Measurements from ENCODE around the gene DLG2. TPM values are rescaled to one million over a fixed set of nuclear protein-coding genes. Genes with fewer than 3 reads are reported as not detected.
A peak's percentile ranks its signal among the peaks of the same experiment; 100 is the strongest.

DLG2 gene
- total RNA-seq, 1 experiment from 2014 or later: 17.5 TPM

DNA sequence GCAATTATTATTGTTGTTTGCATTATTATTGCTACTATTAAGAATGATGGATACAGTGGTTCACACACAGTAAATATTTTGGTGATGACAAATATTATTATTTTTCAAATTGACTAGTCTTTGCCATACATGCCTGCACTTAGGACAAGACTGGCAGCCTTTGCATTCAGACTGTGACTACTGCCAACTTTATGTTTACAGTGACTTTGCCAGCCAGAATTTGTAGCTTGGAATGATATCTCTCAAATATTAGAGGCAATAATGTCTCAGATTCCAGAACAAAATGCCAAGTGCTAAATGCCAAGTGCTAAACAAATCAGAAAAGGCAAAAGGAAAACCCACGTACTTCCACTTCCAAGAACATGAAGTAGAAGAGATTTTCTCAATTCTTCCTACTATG is 823.1 kb downstream of the DLG2 start:
- Mint-ChIP-seq H3K4me1 (no peaks in the 10 kb centered on the region), H3K27me3 (ENCODE audit: low read depth) (no peaks in the 10 kb centered on the region), H3K9me3 (peaks cover 23% of the 10 kb centered on the region), H3K36me3 (peaks cover 18% of the 10 kb centered on the region), H3K27ac (no peak overlapping the region), H3K4me3 (no peak overlapping the region)
- DNase-seq (ENCODE audit: low spot score): no peak
- POLR2A ChIA-PET: no interaction called here
- ATAC-seq: no peak
- TF ChIP-seq MXD4 (CRISPR knock-in tag; IDR thresholded peaks at IDR 0.05; ENCODE audit: borderline replicate concordance): no peak
- CTCF ChIA-PET: no interaction called here

DNA sequence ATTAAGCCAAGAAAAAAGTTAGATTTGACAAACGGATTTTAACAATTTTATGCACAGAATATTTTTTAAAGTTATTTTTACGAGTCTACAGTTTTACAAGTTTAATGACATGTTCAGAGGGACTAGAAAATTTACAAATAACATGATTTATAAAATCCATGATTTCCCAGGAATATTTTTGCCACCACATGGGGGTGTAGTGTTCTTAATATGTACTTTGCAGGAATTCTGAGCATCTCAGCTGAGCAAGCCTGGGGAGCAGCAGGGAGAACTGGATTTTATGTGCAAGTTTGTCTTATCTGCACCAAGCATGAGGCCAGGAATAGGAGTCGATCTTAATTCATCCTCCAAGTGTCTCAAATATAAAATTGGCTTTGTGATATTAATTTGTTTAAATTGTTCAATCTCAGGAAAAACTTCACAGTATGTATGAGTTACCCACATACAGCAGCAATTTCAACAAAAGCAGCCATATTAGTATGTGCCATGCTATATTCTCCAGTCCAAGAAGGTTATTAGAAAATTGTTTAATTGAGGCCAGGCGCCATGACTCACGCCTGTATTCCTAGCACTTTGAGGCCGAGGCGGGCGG is 826.3 kb downstream of the DLG2 start:
- ATAC-seq: peak; percentile 41; the same call in 1 of the 2 replicates
- Mint-ChIP-seq H3K9me3 (peaks cover 10% of the 10 kb centered on the region), H3K36me3 (peaks cover 9% of the 10 kb centered on the region), H3K4me1 (no peaks in the 10 kb centered on the region), H3K4me3 (no peak overlapping the region), H3K27me3 (ENCODE audit: low read depth) (no peaks in the 10 kb centered on the region), H3K27ac (no peak overlapping the region)
- TF ChIP-seq NFE2L1 (CRISPR knock-in tag; IDR thresholded peaks at IDR 0.05) (no peak), NFATC4 (CRISPR knock-in tag; IDR thresholded peaks at IDR 0.05) (no peak), ZNF138 (CRISPR knock-in tag; conservative IDR thresholded peaks at IDR 0.05) (no peak), ZNF396 (CRISPR knock-in tag; IDR thresholded peaks at IDR 0.05; ENCODE audit: borderline replicate concordance) (no peak), CREB1 (CRISPR knock-in tag; IDR thresholded peaks at IDR 0.05) (no peak), ETV6 (CRISPR knock-in tag; IDR thresholded peaks at IDR 0.05) (no peak), FOXJ3 (CRISPR knock-in tag; IDR thresholded peaks at IDR 0.05; ENCODE audit: borderline replicate concordance) (no peak)
- TF ChIP-seq, protein P1, sequence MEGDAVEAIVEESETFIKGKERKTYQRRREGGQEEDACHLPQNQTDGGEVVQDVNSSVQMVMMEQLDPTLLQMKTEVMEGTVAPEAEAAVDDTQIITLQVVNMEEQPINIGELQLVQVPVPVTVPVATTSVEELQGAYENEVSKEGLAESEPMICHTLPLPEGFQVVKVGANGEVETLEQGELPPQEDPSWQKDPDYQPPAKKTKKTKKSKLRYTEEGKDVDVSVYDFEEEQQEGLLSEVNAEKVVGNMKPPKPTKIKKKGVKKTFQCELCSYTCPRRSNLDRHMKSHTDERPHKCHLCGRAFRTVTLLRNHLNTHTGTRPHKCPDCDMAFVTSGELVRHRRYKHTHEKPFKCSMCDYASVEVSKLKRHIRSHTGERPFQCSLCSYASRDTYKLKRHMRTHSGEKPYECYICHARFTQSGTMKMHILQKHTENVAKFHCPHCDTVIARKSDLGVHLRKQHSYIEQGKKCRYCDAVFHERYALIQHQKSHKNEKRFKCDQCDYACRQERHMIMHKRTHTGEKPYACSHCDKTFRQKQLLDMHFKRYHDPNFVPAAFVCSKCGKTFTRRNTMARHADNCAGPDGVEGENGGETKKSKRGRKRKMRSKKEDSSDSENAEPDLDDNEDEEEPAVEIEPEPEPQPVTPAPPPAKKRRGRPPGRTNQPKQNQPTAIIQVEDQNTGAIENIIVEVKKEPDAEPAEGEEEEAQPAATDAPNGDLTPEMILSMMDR (IDR thresholded peaks at IDR 0.05): no peak
- TF ChIP-seq, protein P2, sequence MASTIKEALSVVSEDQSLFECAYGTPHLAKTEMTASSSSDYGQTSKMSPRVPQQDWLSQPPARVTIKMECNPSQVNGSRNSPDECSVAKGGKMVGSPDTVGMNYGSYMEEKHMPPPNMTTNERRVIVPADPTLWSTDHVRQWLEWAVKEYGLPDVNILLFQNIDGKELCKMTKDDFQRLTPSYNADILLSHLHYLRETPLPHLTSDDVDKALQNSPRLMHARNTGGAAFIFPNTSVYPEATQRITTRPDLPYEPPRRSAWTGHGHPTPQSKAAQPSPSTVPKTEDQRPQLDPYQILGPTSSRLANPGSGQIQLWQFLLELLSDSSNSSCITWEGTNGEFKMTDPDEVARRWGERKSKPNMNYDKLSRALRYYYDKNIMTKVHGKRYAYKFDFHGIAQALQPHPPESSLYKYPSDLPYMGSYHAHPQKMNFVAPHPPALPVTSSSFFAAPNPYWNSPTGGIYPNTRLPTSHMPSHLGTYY (CRISPR knock-in tag; IDR thresholded peaks at IDR 0.05): no peak
- TF ChIP-seq, protein P3, sequence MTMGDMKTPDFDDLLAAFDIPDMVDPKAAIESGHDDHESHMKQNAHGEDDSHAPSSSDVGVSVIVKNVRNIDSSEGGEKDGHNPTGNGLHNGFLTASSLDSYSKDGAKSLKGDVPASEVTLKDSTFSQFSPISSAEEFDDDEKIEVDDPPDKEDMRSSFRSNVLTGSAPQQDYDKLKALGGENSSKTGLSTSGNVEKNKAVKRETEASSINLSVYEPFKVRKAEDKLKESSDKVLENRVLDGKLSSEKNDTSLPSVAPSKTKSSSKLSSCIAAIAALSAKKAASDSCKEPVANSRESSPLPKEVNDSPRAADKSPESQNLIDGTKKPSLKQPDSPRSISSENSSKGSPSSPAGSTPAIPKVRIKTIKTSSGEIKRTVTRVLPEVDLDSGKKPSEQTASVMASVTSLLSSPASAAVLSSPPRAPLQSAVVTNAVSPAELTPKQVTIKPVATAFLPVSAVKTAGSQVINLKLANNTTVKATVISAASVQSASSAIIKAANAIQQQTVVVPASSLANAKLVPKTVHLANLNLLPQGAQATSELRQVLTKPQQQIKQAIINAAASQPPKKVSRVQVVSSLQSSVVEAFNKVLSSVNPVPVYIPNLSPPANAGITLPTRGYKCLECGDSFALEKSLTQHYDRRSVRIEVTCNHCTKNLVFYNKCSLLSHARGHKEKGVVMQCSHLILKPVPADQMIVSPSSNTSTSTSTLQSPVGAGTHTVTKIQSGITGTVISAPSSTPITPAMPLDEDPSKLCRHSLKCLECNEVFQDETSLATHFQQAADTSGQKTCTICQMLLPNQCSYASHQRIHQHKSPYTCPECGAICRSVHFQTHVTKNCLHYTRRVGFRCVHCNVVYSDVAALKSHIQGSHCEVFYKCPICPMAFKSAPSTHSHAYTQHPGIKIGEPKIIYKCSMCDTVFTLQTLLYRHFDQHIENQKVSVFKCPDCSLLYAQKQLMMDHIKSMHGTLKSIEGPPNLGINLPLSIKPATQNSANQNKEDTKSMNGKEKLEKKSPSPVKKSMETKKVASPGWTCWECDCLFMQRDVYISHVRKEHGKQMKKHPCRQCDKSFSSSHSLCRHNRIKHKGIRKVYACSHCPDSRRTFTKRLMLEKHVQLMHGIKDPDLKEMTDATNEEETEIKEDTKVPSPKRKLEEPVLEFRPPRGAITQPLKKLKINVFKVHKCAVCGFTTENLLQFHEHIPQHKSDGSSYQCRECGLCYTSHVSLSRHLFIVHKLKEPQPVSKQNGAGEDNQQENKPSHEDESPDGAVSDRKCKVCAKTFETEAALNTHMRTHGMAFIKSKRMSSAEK (CRISPR knock-in tag; IDR thresholded peaks at IDR 0.05; ENCODE audit: borderline replicate concordance): no peak
- TF ChIP-seq, protein P4, sequence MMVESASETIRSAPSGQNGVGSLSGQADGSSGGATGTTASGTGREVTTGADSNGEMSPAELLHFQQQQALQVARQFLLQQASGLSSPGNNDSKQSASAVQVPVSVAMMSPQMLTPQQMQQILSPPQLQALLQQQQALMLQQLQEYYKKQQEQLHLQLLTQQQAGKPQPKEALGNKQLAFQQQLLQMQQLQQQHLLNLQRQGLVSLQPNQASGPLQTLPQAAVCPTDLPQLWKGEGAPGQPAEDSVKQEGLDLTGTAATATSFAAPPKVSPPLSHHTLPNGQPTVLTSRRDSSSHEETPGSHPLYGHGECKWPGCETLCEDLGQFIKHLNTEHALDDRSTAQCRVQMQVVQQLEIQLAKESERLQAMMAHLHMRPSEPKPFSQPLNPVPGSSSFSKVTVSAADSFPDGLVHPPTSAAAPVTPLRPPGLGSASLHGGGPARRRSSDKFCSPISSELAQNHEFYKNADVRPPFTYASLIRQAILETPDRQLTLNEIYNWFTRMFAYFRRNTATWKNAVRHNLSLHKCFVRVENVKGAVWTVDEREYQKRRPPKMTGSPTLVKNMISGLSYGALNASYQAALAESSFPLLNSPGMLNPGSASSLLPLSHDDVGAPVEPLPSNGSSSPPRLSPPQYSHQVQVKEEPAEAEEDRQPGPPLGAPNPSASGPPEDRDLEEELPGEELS (CRISPR knock-in tag; IDR thresholded peaks at IDR 0.05): no peak
- ChIA-PET CTCF (interaction anchor here (1.0 to 1.8 kb wide), 2 partner anchors 20 to 32 kb away, joined by 3 to 7 read pairs; no protein-coding TSS in a partner anchor), POLR2A (no interaction called here)
- DNase-seq (ENCODE audit: low spot score): no peak

DNA sequence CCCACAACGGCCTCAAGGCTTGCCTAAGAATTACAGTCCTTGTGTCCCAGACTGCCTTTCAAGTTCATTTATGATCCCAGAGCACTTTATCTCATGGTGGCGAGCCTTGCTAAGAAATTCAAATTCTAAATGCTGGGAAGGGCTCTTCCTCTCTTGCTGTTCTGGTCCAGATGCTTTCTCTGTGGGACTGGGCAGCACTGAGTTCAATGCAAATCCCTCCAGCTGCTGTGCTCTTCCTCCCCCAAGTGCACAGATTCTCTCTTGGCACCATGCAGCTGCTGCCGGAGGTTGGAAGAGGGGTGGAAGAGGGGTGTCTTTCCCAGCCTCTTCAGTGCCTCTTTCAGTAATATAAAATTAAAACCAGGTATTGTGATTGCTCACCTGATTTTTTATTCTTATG is 828.0 kb downstream of the DLG2 start:
- H3K27me3 Mint-ChIP-seq (ENCODE audit: low read depth): no peaks in the 10 kb centered on the region
- no peak overlapping the region for H3K4me3 Mint-ChIP-seq
- no peaks in the 10 kb centered on the region for H3K9me3 Mint-ChIP-seq
- H3K4me1 Mint-ChIP-seq: no peaks in the 10 kb centered on the region
- DNase-seq (ENCODE audit: low spot score) (no peak), ATAC-seq (no peak)
- POLR2A ChIA-PET: no interaction called here
- H3K27ac Mint-ChIP-seq: no peak overlapping the region
- CTCF ChIA-PET: no interaction called here
- H3K36me3 Mint-ChIP-seq: no peaks in the 10 kb centered on the region
- TF ChIP-seq ZNF138 (CRISPR knock-in tag; conservative IDR thresholded peaks at IDR 0.05) (no peak), JUN (CRISPR knock-in tag; IDR thresholded peaks at IDR 0.05) (no peak), TP53 (CRISPR knock-in tag; IDR thresholded peaks at IDR 0.05) (no peak), ZNF232 (CRISPR knock-in tag; IDR thresholded peaks at IDR 0.05) (no peak)
- TF ChIP-seq, protein P5, sequence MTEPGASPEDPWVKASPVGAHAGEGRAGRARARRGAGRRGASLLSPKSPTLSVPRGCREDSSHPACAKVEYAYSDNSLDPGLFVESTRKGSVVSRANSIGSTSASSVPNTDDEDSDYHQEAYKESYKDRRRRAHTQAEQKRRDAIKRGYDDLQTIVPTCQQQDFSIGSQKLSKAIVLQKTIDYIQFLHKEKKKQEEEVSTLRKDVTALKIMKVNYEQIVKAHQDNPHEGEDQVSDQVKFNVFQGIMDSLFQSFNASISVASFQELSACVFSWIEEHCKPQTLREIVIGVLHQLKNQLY (CRISPR knock-in tag; IDR thresholded peaks at IDR 0.05): no peak
- TF ChIP-seq, protein P6, sequence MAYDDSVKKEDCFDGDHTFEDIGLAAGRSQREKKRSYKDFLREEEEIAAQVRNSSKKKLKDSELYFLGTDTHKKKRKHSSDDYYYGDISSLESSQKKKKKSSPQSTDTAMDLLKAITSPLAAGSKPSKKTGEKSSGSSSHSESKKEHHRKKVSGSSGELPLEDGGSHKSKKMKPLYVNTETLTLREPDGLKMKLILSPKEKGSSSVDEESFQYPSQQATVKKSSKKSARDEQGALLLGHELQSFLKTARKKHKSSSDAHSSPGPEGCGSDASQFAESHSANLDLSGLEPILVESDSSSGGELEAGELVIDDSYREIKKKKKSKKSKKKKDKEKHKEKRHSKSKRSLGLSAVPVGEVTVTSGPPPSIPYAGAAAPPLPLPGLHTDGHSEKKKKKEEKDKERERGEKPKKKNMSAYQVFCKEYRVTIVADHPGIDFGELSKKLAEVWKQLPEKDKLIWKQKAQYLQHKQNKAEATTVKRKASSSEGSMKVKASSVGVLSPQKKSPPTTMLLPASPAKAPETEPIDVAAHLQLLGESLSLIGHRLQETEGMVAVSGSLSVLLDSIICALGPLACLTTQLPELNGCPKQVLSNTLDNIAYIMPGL (CRISPR knock-in tag; IDR thresholded peaks at IDR 0.05): no peak
- TF ChIP-seq, protein P7, sequence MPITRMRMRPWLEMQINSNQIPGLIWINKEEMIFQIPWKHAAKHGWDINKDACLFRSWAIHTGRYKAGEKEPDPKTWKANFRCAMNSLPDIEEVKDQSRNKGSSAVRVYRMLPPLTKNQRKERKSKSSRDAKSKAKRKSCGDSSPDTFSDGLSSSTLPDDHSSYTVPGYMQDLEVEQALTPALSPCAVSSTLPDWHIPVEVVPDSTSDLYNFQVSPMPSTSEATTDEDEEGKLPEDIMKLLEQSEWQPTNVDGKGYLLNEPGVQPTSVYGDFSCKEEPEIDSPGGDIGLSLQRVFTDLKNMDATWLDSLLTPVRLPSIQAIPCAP (CRISPR knock-in tag; IDR thresholded peaks at IDR 0.05): no peak

Measured in WTC11 (cell line).